ENCODE results near the gene PGP.
A peak's percentile ranks its signal among the peaks of the same experiment; 100 is the strongest.

The PGP gene

GRCh38 chr16:2196981-2197511 lies 17.6 kb downstream of the PGP start:
- no peaks in the 10 kb centered on the region for H3K9me3 ChIP-seq
- no peak for DNase-seq
- intact Hi-C loops (cut with DNase I; ENCODE audit: low total_unique reads): no loop called here
- H3K4me3 ChIP-seq: peak overlapping the region; percentile 32 to 33
- peaks cover 0 to 21% (median 16%) of the 10 kb centered on the region in 4 donors for H3K4me1 ChIP-seq
- no peak overlapping the region for H3K27ac ChIP-seq
- H3K36me3 ChIP-seq: no peaks in the 10 kb centered on the region
- TF ChIP-seq CTCF (IDR thresholded peaks at IDR 0.05): no peak
- peaks cover 2 to 64% of the 10 kb centered on the region in 2 donors for H3K27me3 ChIP-seq

- no peak for DNase-seq
- intact Hi-C loops (cut with DNase I; ENCODE audit: low total_unique reads): no loop called here
- Histone ChIP-seq H3K4me3 (peak within 1 kb of the TSS; percentile 33 to 50), H3K36me3 (no peaks in the 10 kb centered on the region), H3K27me3 (peaks cover 2 to 64% of the 10 kb centered on the region in 2 donors), H3K4me1 (peaks cover 0 to 21% (median 16%) of the 10 kb centered on the region in 4 donors), H3K27ac (no peak within 1 kb of the TSS), H3K9me3 (no peaks in the 10 kb centered on the region)
- no peak for TF ChIP-seq CTCF (IDR thresholded peaks at IDR 0.05)
Measured at GRCh38 chr16:2196162-2196980, 18.3 kb downstream of the PGP start, which contains the start of gene CASKIN1. CASKIN1 (minus strand) TSS chr16:2196605; CDS start chr16:2196432, 173 bp downstream.

GRCh38 chr16:2195322-2196161 lies 19.1 kb downstream of the PGP start:
- Histone ChIP-seq H3K4me1 (peaks cover 0 to 21% (median 16%) of the 10 kb centered on the region in 4 donors), H3K9me3 (no peaks in the 10 kb centered on the region), H3K27me3 (peaks cover 2 to 64% of the 10 kb centered on the region in 2 donors), H3K27ac (no peak overlapping the region), H3K4me3 (peak overlapping the region; percentile 33 to 50), H3K36me3 (no peaks in the 10 kb centered on the region)
- intact Hi-C loops (cut with DNase I; ENCODE audit: low total_unique reads): no loop called here
- no peak for DNase-seq
- TF ChIP-seq CTCF (IDR thresholded peaks at IDR 0.05): no peak

GRCh38 chr16:2194852-2195321 lies 19.8 kb downstream of the PGP start:
- H3K27ac ChIP-seq: no peak overlapping the region
- peaks cover 0 to 21% (median 16%) of the 10 kb centered on the region in 4 donors for H3K4me1 ChIP-seq
- no peaks in the 10 kb centered on the region for H3K9me3 ChIP-seq
- no peak for DNase-seq
- intact Hi-C loops (cut with DNase I; ENCODE audit: low total_unique reads): no loop called here
- no peak overlapping the region for H3K4me3 ChIP-seq
- H3K36me3 ChIP-seq: no peaks in the 10 kb centered on the region
- TF ChIP-seq CTCF (IDR thresholded peaks at IDR 0.05): peak in 1 of 2 experiments; percentile 25
- H3K27me3 ChIP-seq: peaks cover 2 to 64% of the 10 kb centered on the region in 2 donors

GRCh38 chr16:2194166-2194834 lies 20.3 kb downstream of the PGP start:
- Histone ChIP-seq H3K36me3 (no peaks in the 10 kb centered on the region), H3K4me3 (no peak overlapping the region), H3K27me3 (peaks cover 2 to 61% of the 10 kb centered on the region in 2 donors), H3K4me1 (peaks cover 0 to 21% (median 16%) of the 10 kb centered on the region in 4 donors), H3K9me3 (no peaks in the 10 kb centered on the region), H3K27ac (no peak overlapping the region)
- no peak for DNase-seq
- no peak for TF ChIP-seq CTCF (IDR thresholded peaks at IDR 0.05)
- intact Hi-C loops (cut with DNase I; ENCODE audit: low total_unique reads): no loop called here
